GM12873 (cell line): ENCODE data around the gene TAOK1.

Source experiments
- CTCF ChIP-seq: IDR thresholded peaks from 2 replicates; pipeline ENCODE4 v1.5.1; 2012; ENCODE audit warnings: low read depth, mild to moderate bottlenecking, moderate library complexity, low read length, control low read depth; ENCODE audit not compliant: insufficient read depth; ENCODE audit errors: missing control alignments

TAOK1 gene

GRCh38 chr17:29474297-29474696 lies 84.1 kb downstream of the TAOK1 start:
- no peak for TF ChIP-seq CTCF

GRCh38 chr17:29475891-29476290 lies 85.7 kb downstream of the TAOK1 start:
- TF ChIP-seq CTCF = no peak

- no peak for TF ChIP-seq CTCF
These were observed 93.3 kb downstream of the TAOK1 start for GRCh38 chr17:29483503-29483902.

- TF ChIP-seq CTCF = no peak
These were observed 104.8 kb downstream of the TAOK1 start for GRCh38 chr17:29495011-29495410.

GRCh38 chr17:29504711-29505110 lies 114.5 kb downstream of the TAOK1 start:
- TF ChIP-seq CTCF = no peak

- TF ChIP-seq CTCF = no peak
These were observed 115.7 kb downstream of the TAOK1 start for GRCh38 chr17:29505836-29506235.

GRCh38 chr17:29510953-29511352 lies 120.8 kb downstream of the TAOK1 start:
- no peak for TF ChIP-seq CTCF

GRCh38 chr17:29514792-29515191 lies 124.6 kb downstream of the TAOK1 start:
- no peak for TF ChIP-seq CTCF
